ENCODE results near the gene CAMK1D.

CAMK1D gene

GRCh38 chr10:12459762-12460161, 110.4 kb downstream of the CAMK1D start:
- in situ Hi-C loops (cut with HindIII; ENCODE audit: low sequenced_read_pairs), result no loop called here

GRCh38 chr10:12463459-12463838, 114.1 kb downstream of the CAMK1D start:
- in situ Hi-C loops (cut with HindIII; ENCODE audit: low sequenced_read_pairs), result no loop called here

GRCh38 chr10:12465385-12466136, 116.2 kb downstream of the CAMK1D start:
- in situ Hi-C loops (cut with HindIII; ENCODE audit: low sequenced_read_pairs), result no loop called here

DNA sequence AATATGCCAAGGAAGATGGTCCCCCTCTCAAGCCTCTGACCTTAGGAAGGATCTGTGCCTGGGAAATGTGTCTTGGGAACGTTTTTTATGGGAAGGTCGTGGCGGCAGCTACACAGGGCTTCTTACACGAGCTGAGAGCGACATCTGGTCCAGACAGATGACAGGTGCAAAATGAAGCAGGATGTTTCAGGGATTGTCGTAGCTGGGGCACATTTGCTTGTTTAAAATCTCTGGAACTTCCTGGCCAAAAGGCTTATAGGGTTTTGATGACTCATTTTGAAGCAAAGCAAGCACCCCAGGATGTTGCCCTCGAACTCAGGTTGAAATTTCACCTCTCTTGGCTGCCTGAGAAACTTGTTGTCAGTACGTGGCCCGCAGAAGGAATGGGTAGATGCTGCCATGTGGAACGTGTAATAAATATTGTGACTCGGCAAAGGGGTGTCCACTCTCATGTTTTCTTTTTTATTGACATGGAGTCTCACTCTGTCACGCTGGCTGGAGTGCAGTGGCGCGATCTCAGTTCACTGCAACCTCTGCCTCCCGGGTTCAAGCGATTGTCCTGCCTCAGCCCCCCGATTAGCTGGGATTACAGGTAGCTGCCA, 117.5 kb downstream of the CAMK1D start:
- in situ Hi-C loops (cut with HindIII; ENCODE audit: low sequenced_read_pairs), result no loop called here

DNA sequence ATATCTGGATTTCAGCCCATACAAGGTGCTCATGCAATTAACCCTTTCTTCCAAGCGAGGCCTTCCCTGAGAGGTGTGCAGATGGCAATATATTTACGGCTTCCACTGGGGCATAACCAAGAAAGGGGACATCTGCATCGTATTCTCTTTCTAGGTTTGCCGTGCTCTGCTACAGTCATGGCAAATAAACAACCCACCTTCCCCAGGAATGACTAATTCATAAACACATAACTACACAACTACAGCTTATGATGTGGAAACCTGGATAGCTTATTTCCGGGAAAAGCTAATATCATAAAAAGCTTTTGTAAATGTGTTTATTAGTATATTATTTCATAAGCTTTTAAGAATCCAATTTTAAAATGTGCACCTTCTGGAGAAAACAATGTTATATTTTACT, 120.0 kb downstream of the CAMK1D start:
- in situ Hi-C loops (cut with HindIII; ENCODE audit: low sequenced_read_pairs), result no loop called here

- in situ Hi-C loops (cut with HindIII; ENCODE audit: low sequenced_read_pairs), result no loop called here
These were observed 121.4 kb downstream of the CAMK1D start for GRCh38 chr10:12470719-12471118.

GRCh38 chr10:12471135-12471534, 121.8 kb downstream of the CAMK1D start:
- in situ Hi-C loops (cut with HindIII; ENCODE audit: low sequenced_read_pairs), result no loop called here

GRCh38 chr10:12473491-12473890, 124.1 kb downstream of the CAMK1D start:
- in situ Hi-C loops (cut with HindIII; ENCODE audit: low sequenced_read_pairs), result no loop called here

- in situ Hi-C loops (cut with HindIII; ENCODE audit: low sequenced_read_pairs), result no loop called here
These were observed 125.5 kb downstream of the CAMK1D start for GRCh38 chr10:12474727-12475412.

DNA sequence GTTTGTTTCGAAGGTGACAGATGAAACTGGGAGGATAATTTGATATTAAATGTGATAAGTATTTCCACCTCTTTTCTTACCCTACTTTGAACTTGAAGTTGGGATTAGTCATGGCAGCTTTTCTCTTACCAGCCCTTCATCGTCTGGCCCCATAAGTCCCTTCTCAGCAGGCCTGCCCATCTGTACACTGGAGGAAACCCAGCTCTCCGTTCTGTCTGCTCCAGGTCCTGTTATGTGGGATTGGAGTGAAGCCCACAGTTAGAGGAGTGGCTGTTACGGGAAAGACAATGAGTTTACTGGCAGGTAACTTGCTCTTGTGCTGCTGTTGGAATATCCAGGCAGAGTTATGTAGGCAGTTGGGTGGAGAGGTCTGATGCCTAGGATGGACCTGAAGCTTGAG, 127.3 kb downstream of the CAMK1D start:
- in situ Hi-C loops (cut with HindIII; ENCODE audit: low sequenced_read_pairs), result no loop called here

- in situ Hi-C loops (cut with HindIII; ENCODE audit: low sequenced_read_pairs), result no loop called here
These were observed 130.1 kb downstream of the CAMK1D start for GRCh38 chr10:12479437-12479844.

GRCh38 chr10:12479924-12480323, 130.6 kb downstream of the CAMK1D start:
- in situ Hi-C loops (cut with HindIII; ENCODE audit: low sequenced_read_pairs), result no loop called here

DNA sequence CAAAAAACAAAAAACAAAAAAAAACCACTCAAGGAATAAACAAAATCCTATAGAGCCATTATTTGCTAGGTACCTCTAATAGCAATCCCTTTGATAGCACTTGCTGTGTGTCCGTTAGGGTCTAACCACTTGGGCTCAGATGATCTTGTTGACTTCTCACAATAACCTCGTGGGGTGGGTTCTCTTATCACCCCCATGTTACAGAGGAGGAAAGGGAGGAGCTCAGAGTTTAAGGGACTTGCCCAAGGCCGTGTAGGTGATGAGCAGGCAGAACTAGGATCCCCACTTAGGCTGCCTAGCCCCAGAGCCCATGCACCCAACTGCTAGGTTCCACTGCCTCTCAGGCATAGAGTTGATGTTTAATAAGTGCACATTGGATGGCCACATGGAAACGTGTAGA, 131.1 kb downstream of the CAMK1D start:
- in situ Hi-C loops (cut with HindIII; ENCODE audit: low sequenced_read_pairs), result no loop called here

- in situ Hi-C loops (cut with HindIII; ENCODE audit: low sequenced_read_pairs), result no loop called here
These were observed 132.6 kb downstream of the CAMK1D start for GRCh38 chr10:12481924-12482323.

DNA sequence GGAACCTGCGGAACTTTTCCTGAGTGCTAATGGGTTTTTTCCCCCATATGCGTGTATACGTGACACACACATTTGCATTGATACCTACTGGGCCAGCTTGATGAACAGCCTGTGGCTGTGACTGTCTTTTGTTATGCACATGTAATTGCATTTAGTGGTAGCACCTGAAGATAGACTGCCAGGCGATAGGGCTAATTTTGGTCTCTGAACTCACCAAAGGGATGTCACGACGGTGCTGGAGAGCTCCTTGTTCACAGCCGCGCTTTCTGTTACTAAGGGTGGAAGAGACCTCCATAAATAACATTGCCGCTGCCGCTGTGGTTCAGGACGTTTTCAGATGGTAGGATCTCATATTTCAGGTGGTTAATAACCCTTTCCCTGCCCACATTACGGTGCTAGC, 133.2 kb downstream of the CAMK1D start:
- in situ Hi-C loops (cut with HindIII; ENCODE audit: low sequenced_read_pairs), result no loop called here

- in situ Hi-C loops (cut with HindIII; ENCODE audit: low sequenced_read_pairs), result no loop called here
These were observed 134.9 kb downstream of the CAMK1D start for GRCh38 chr10:12484002-12484918.

DNA sequence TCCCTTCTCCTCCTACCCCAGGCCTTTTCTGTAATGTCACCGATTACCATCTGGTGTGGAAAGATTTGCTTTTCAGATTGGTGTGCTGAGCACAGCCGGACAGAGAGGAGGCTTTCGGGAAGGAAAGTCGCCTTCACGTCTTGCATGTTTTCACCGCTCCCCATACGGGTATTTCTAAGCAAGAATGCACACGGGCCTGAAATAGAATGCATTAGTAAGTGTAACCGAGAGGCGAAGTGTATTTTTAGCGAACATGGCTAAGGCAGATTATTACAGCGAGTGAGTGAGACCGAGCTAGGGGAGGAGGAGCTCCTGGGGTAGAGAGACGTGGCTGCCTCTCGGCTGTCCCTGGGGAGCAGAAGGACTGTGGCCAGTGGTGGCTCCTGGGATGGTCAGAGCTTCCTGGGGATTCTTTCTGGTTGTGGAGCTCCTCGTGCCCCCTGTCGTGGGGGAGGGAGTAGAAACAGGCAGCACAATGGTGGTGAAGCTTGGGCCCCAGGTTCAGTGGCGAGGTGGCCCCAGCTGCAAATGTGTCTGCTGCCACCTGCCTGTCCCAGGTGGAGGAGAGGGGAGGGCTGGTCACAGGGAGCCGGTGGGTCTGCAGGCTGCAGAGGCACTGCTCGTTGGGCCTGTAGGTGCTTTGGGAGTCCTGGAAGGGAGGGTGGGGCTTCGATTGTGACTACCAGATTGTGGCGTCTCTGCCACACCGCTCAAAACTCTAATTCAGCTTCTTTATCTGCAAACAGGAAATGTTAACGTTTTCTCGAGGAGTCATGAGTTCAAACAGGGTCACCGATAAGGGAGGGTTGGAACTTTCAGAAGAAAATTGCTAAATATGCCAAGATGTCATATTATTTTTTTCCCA, 135.8 kb downstream of the CAMK1D start:
- in situ Hi-C loops (cut with HindIII; ENCODE audit: low sequenced_read_pairs), result no loop called here

DNA sequence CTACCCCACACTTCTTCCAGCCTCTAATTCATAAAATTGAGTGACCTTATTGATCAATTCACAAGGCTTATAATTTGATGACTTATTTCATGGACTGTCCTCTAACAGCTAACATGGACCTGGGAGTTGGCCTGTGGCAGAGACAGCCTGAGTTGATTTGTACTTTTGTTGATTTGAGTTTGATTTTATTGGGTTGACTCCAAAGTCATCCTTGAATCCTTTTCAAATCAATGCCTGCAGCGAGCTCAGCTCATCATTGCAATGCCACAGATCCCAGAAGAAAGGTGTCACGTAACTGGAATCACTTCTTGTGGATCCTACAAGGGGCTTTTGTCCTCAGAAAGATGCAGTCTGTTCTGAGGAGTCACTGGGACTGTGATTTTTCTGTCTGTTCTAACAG, 138.0 kb downstream of the CAMK1D start:
- in situ Hi-C loops (cut with HindIII; ENCODE audit: low sequenced_read_pairs), result no loop called here

DNA sequence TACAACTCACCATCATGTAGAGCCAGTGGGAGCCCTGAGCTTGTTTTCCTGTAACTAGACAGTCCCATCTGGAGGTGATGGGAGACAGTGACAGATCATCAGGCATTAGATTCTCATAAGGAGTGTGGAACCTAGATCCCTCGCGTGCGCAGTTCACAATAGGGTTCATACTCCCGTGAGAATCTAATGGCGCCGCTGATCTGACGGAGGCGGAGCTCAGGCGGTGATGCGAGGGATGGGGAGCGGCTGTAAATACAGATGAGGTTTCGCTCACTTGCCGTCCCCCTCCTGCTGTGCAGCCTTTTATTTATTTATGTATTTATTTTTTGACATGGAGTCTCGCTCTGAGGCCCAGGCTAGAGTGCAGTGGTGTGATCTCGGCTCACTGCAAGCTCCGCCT, 139.3 kb downstream of the CAMK1D start:
- in situ Hi-C loops (cut with HindIII; ENCODE audit: low sequenced_read_pairs), result no loop called here

DNA sequence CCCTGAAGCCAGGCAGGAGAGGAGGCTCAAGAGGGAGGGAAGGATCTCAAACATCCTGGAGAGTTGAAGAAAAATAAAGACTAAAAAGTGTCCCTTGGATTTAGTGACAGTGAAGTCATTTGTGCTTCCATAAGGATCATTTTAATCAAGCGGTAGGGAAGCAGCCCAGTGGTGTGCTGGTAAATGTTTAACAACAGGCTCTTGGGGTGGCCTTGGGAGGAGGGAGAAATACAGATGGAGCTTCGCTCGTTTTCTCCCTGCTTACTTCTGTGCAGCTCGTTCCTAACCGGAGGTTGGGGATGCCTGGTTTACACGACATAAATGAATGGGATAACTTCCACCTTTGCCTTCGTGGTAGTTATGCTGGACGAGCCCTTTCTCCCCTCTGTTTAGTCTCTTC, 140.0 kb downstream of the CAMK1D start:
- in situ Hi-C loops (cut with HindIII; ENCODE audit: low sequenced_read_pairs), result no loop called here

Measured in DLD1 (cell line).